Measurements from ENCODE around the gene SHE. TPM values are rescaled to one million over a fixed set of nuclear protein-coding genes. Genes with fewer than 3 reads are reported as not detected.

SHE gene
- total and polyA plus RNA-seq, 2 experiments from 2014 or later: 0.23 to 0.69 TPM

DNA sequence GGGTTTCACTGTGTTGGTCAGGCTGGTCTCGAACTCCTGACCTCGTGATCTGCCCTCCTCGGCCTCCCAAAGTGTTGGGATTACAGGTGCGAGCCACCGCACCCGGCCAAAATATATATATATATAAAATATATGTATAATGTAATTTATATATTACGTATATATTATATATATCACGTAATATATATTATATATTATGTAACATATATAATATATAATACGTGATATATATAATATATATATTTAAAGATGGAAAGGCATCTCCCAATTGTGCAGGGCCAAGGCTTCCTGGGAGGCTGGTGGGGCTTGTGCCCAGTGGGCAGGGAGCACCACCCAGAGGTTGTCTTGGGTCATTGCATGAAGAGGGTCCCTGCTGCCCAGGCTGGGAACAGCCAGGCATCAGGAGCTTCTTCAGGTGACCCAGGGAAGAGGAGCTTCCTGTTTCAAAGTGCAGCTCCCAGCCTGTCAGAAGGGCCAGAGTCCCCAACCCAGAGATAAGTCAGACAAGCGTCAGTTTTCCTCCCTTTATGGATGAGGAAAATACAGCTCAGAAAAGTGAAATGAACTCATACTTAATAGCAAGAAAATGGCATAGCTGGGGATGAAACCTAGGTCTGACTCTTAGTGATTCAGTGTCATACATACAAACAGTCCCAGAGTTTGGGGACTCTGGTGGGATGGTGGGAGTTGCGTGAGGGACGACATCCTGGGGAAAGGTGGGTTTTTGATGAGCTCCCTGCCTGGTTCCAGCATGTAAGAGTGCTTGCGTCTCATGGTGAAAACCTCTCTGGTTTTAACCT is 44.3 kb upstream of the SHE start:
- Histone ChIP-seq H3K4me2 (no peak overlapping the region), H3K79me2 (replicated peaks; ENCODE audit: insufficient read depth) (peaks cover 3% of the 10 kb centered on the region; the same call in 1 of the 2 replicates), H3K4me3 (no peak overlapping the region), H4K20me1 (replicated peaks; ENCODE audit: insufficient read depth) (peaks cover 16% of the 10 kb centered on the region), H3K4me1 (ENCODE audit: insufficient read depth) (no peaks in the 10 kb centered on the region), H2AFZ (no peak overlapping the region), H3K36me3 (ENCODE audit: insufficient read depth) (peaks cover 16% of the 10 kb centered on the region; the same call in 1 of the 2 replicates), H3K9me2 (ENCODE audit: insufficient read depth) (no peaks in the 10 kb centered on the region), H3K27me3 (ENCODE audit: insufficient read depth) (no peaks in the 10 kb centered on the region), H3F3A (replicated peaks; ENCODE audit: low read depth) (0 out of 2 replicates have a peak, but pooled peaks cover 11% of the 10 kb centered on the region), H3K27ac (ENCODE audit: low read depth) (peak overlapping the region; percentile 70; the same call in 1 of the 2 replicates)
- ATAC-seq: peak; percentile 96
- Mint-ChIP-seq H3K9me3 (no peaks in the 10 kb centered on the region), H3K27me3 (ENCODE audit: insufficient read depth, low read depth, poor library complexity) (peaks cover 3% of the 10 kb centered on the region), H3K27ac (no peak overlapping the region), H3K4me1 (peaks cover 3% of the 10 kb centered on the region; the same call in 2 of the 3 replicates), H3K4me3 (no peak overlapping the region), H3K36me3 (ENCODE audit: low read depth) (peaks cover 25% of the 10 kb centered on the region)
- TF ChIP-seq, protein P1, sequence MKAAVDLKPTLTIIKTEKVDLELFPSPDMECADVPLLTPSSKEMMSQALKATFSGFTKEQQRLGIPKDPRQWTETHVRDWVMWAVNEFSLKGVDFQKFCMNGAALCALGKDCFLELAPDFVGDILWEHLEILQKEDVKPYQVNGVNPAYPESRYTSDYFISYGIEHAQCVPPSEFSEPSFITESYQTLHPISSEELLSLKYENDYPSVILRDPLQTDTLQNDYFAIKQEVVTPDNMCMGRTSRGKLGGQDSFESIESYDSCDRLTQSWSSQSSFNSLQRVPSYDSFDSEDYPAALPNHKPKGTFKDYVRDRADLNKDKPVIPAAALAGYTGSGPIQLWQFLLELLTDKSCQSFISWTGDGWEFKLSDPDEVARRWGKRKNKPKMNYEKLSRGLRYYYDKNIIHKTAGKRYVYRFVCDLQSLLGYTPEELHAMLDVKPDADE (IDR thresholded peaks at IDR 0.05): no peak
- TF ChIP-seq, protein P2, sequence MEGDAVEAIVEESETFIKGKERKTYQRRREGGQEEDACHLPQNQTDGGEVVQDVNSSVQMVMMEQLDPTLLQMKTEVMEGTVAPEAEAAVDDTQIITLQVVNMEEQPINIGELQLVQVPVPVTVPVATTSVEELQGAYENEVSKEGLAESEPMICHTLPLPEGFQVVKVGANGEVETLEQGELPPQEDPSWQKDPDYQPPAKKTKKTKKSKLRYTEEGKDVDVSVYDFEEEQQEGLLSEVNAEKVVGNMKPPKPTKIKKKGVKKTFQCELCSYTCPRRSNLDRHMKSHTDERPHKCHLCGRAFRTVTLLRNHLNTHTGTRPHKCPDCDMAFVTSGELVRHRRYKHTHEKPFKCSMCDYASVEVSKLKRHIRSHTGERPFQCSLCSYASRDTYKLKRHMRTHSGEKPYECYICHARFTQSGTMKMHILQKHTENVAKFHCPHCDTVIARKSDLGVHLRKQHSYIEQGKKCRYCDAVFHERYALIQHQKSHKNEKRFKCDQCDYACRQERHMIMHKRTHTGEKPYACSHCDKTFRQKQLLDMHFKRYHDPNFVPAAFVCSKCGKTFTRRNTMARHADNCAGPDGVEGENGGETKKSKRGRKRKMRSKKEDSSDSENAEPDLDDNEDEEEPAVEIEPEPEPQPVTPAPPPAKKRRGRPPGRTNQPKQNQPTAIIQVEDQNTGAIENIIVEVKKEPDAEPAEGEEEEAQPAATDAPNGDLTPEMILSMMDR (conservative IDR thresholded peaks at IDR 0.05; ENCODE audit: low read depth in 2 of 2): peak; percentile 73 to 93
- peak; percentile 88 for DNase-seq (ENCODE audit: low spot score)

GRCh38 chr1:154541231-154541630 is 39.0 kb upstream of the SHE start:
- ATAC-seq: peak; percentile 29; the same call in 2 of the 3 replicates
- no peaks in the 10 kb centered on the region for H3K27me3 ChIP-seq (ENCODE audit: insufficient read depth)
- TF ChIP-seq CREB1 (CRISPR knock-in tag; IDR thresholded peaks at IDR 0.05; ENCODE audit: low read depth) (no peak), ZNF462 (CRISPR knock-in tag; IDR thresholded peaks at IDR 0.05) (no peak), REST (IDR thresholded peaks at IDR 0.05; ENCODE audit: unreplicated experiment) (no peak), ZNF331 (CRISPR knock-in tag; IDR thresholded peaks at IDR 0.05; ENCODE audit: low read depth) (no peak), EZH2 (IDR thresholded peaks at IDR 0.05; ENCODE audit: low read depth, unreplicated experiment) (no peak)

More at GRCh38 chr1:154541231-154541630, 39.0 kb upstream of the SHE start:
- H3K27ac ChIP-seq (ENCODE audit: low read depth): no peak overlapping the region
- no peaks in the 10 kb centered on the region for H4K20me1 ChIP-seq (replicated peaks; ENCODE audit: insufficient read depth)
- H3F3A ChIP-seq (replicated peaks; ENCODE audit: low read depth): no peaks in the 10 kb centered on the region
- no peaks in the 10 kb centered on the region for H3K36me3 ChIP-seq (ENCODE audit: insufficient read depth)
- no peaks in the 10 kb centered on the region for H3K79me2 ChIP-seq (replicated peaks; ENCODE audit: insufficient read depth)
- Mint-ChIP-seq H3K36me3 (ENCODE audit: low read depth) (no peaks in the 10 kb centered on the region), H3K27me3 (ENCODE audit: insufficient read depth, low read depth, poor library complexity) (peaks cover 6% of the 10 kb centered on the region), H3K4me1 (peaks cover 7% of the 10 kb centered on the region), H3K9me3 (no peaks in the 10 kb centered on the region), H3K27ac (no peak overlapping the region), H3K4me3 (no peak overlapping the region)
- H2AFZ ChIP-seq: no peak overlapping the region
- no peaks in the 10 kb centered on the region for H3K9me2 ChIP-seq (ENCODE audit: insufficient read depth)
- DNase-seq (ENCODE audit: low spot score): no peak
- H3K4me2 ChIP-seq: no peak overlapping the region
- H3K4me1 ChIP-seq (ENCODE audit: insufficient read depth): no peaks in the 10 kb centered on the region
- no peak overlapping the region for H3K4me3 ChIP-seq
